ENCODE measurements around the gene ITGA4.
A peak's percentile ranks its signal among the peaks of the same experiment; 100 is the strongest.

Gene ITGA4

GRCh38 chr2:181457741-181458425, 697 bp downstream of the ITGA4 start:
- DNase-seq (ENCODE audit: extremely low spot score, insufficient read length, low read depth) (no peak), FAIRE-seq (peak; percentile 82)

- DNase-seq (ENCODE audit: extremely low spot score, insufficient read length, low read depth) (no peak), FAIRE-seq (no peak)
These were observed 1.7 kb downstream of the ITGA4 start for GRCh38 chr2:181458871-181459270.

GRCh38 chr2:181459621-181460021, 2.4 kb downstream of the ITGA4 start:
- FAIRE-seq: peak; percentile 75
- DNase-seq (ENCODE audit: extremely low spot score, insufficient read length, low read depth): no peak

- DNase-seq (ENCODE audit: extremely low spot score, insufficient read length, low read depth): no peak
- peak; percentile 75 for FAIRE-seq
These were observed 4.1 kb downstream of the ITGA4 start for GRCh38 chr2:181461056-181461997.

GRCh38 chr2:181462033-181462432, 4.8 kb downstream of the ITGA4 start:
- no peak for DNase-seq (ENCODE audit: extremely low spot score, insufficient read length, low read depth)
- FAIRE-seq: peak; percentile 89

- DNase-seq (ENCODE audit: extremely low spot score, insufficient read length, low read depth) (no peak), FAIRE-seq (peak; percentile 68)
These were observed 6.4 kb downstream of the ITGA4 start for GRCh38 chr2:181463588-181463987.

- peak; percentile 63 for FAIRE-seq
- no peak for DNase-seq (ENCODE audit: extremely low spot score, insufficient read length, low read depth)
These were observed 7.8 kb downstream of the ITGA4 start for GRCh38 chr2:181464966-181465365.

- DNase-seq (ENCODE audit: extremely low spot score, insufficient read length, low read depth) (no peak), FAIRE-seq (peak; percentile 65)
These were observed 8.6 kb downstream of the ITGA4 start for GRCh38 chr2:181465676-181466375.

- FAIRE-seq (peak; percentile 64), DNase-seq (ENCODE audit: extremely low spot score, insufficient read length, low read depth) (no peak)
These were observed 9.7 kb downstream of the ITGA4 start for GRCh38 chr2:181466661-181467576.

GRCh38 chr2:181467966-181468707, 11.0 kb downstream of the ITGA4 start:
- FAIRE-seq: peak; percentile 56
- no peak for DNase-seq (ENCODE audit: extremely low spot score, insufficient read length, low read depth)

- DNase-seq (ENCODE audit: extremely low spot score, insufficient read length, low read depth) (no peak), FAIRE-seq (no peak)
These were observed 11.6 kb downstream of the ITGA4 start for GRCh38 chr2:181468811-181469210.

GRCh38 chr2:181471226-181471625, 14.0 kb downstream of the ITGA4 start:
- no peak for DNase-seq (ENCODE audit: extremely low spot score, insufficient read length, low read depth)
- FAIRE-seq: peak; percentile 57

GRCh38 chr2:181471783-181472182, 14.6 kb downstream of the ITGA4 start:
- DNase-seq (ENCODE audit: extremely low spot score, insufficient read length, low read depth): no peak
- FAIRE-seq: peak; percentile 54

GRCh38 chr2:181472990-181473389, 15.8 kb downstream of the ITGA4 start:
- peak; percentile 38 for FAIRE-seq
- DNase-seq (ENCODE audit: extremely low spot score, insufficient read length, low read depth): no peak

- no peak for DNase-seq (ENCODE audit: extremely low spot score, insufficient read length, low read depth)
- FAIRE-seq: no peak
These were observed 17.2 kb downstream of the ITGA4 start for GRCh38 chr2:181474222-181474881.

- DNase-seq (ENCODE audit: extremely low spot score, insufficient read length, low read depth) (no peak), FAIRE-seq (no peak)
These were observed 26.0 kb downstream of the ITGA4 start for GRCh38 chr2:181483211-181483610.

- DNase-seq (ENCODE audit: extremely low spot score, insufficient read length, low read depth) (no peak), FAIRE-seq (peak; percentile 9)
These were observed 26.7 kb downstream of the ITGA4 start for GRCh38 chr2:181483876-181484275.

GRCh38 chr2:181484851-181485637, 27.9 kb downstream of the ITGA4 start:
- FAIRE-seq (no peak), DNase-seq (ENCODE audit: extremely low spot score, insufficient read length, low read depth) (no peak)

Measured in GM18507 (cell line).